GM21717 (cell line): ENCODE results near the gene CALU.

Source experiments
- ATAC-seq: cut with Tn5 transposase; IDR thresholded peaks from one replicate; pipeline ENCODE4 v1.9.1; 2021; ENCODE audit warnings: mild to moderate bottlenecking, moderate library complexity; ENCODE audit not compliant: unreplicated experiment

CALU gene

DNA sequence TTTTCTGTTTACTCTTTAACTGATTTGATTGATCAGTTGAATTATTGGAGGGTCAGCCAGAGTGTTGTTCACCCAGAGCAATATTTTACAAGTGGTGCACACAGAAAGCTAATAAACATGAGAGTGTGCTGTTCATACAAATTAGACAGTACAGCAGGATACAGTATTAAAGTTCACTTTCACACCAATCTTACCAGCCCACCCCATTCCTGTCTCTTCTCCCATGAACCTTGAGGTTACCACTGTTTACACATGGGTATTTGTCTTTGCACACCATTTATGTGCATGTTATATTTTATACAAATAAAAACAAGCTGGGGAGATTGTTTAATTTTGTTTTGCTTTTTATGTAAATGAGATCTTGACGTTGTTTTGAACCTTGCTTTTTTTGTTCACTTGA, 6.5 kb downstream of the CALU start:
- no peak for ATAC-seq

DNA sequence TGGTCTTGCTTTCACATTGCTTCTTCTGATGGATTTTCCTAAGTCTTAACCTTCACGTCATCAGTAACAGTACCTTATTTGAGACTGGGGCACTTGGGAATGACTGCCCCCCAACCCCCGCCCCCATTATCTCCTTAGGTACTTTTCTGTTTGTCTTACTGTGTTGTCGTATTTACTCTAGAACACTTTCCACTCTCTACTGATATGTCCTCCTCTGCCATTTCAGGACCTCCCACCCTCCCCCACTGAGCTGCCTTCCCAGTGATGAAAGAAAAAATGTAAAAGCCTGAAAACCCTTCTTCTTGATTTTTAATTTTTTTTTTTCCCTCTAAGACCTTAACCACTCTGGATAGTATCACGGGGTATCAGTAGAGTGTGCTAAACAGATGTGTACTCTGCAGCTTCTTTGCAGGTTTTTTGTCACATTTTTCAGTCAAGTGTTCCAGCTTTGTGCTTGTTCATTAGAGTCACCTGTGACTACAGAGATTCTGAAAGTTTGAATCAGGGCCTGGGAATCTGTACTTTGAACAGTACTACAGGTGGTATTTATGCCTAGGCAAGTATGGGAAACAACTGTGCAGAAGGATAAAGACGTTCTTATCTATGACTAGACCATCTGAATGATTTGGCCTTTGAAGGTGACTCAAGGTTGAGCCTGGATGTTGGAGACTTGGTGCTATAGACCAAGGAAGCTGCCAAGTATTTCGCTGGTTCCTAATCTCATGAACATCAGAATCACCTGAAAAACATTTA, 8.3 kb downstream of the CALU start:
- no peak for ATAC-seq

DNA sequence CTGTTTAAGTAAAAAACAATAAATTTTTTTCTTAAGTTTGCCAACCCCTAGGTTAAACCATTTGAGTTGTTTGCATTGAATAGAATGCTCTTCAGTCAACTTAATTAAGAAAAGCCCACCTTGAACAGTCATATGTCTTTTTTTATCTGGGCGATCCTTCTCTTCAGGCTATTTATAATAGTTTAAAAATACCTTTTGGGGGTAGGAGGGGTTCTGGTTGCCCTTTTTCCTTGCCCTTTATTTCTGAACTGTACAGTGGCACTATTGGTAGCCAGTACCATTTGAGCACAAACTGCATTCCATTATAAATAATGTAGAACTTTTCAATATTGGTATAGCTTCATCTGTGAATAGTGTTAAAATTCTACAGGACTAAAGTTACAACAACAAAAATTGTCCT, 13.1 kb downstream of the CALU start:
- no peak for ATAC-seq

DNA sequence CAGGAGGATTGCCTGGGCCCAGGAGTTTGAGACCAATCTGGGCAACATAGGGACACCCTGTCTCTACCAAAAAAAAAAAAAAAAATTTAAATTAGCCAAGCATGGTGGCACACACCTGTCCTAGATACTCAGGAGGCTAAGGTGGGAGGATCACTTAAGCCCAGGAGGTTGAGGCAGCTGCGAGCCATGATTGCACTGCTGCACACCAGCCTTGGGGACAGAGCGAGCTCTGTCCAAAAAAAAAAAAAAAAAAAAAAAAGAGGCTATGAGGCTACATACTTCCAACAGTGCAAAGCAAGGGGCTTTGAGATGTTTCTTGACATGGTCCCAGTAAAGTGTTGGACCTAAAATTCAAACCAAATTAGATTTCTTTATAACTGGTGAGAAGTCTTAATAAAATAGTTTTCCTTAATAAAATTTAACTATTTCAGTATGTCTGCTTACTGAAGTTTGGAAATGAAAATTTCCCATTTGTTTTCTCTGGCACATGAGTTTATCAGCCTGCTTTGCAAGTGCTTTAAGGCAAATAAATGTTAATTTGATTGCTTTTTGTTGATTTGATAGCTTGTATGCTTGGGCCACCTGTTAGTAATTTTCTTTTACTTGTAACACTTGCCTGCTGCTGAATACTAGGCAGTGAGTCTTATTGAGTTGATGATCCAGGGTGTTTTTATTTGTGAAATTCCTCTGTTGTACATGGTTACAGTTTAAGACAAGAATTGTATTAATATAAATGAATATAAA, 16.1 kb downstream of the CALU start:
- no peak for ATAC-seq

DNA sequence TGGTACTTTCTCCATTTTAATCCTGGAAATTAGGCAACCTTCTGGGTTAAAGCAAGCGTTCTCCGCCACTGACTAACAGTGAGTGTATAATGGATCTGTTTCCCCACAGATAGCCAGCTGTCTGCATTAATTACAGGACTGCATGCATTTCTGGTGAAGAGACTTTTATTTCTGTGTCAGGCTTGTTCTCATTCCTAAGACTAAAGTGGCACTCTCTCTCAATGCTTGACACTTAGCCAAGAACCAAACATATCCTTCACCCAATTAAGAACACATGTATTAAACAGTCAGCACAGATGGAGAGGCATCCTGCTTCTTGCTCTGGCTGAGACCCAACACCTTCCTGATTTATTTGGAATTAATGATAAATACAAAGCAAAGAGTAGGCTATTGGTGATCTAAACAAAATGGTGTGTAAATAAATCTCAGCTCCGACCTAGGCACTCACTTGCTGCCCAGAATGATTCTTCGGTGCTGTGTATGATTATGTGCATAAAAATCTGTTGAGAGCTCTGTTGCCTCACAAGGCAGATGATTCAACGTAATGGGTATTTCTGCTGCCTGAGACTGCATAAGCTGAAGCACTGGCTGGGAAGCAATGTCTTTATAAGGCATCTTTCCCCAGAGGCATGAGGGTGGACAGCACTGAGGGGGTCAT, 16.8 kb downstream of the CALU start:
- ATAC-seq: no peak

DNA sequence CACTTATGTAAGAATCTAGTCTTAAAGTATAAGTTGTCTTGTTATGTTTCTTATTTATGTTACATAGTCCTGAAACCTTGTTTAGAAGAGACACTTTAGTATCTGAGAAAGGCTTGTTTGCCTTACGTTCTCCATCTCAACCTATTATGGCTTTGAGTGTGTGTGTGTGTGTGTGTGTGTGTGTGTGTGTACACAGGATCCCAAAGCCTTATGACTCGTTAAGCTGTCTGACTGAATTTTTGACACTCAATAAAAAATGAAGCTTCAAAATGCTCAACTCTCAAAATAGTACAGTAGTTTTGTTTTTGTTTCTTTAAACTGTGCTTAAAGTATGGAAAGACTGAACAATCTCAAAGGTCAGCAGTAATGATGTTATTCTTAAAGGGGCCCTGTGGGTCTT, 18.0 kb downstream of the CALU start:
- no peak for ATAC-seq

DNA sequence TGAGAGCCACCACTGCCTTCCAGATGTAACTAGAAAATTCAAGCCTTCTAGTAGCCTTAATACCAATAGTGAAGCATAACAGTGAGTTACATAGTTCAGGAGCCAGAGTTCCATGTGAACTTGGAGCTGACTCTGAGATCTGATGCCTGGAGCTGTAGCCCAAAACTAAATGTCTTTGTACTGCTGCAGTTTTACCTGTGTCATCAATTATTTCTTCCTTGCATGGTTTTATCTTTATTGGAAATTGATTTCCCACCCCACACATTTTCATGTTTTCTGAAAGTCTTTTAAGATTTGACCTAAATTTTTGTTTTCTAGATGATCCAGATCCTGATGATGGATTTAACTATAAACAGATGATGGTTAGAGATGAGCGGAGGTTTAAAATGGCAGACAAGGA, 19.4 kb downstream of the CALU start:
- ATAC-seq: no peak

DNA sequence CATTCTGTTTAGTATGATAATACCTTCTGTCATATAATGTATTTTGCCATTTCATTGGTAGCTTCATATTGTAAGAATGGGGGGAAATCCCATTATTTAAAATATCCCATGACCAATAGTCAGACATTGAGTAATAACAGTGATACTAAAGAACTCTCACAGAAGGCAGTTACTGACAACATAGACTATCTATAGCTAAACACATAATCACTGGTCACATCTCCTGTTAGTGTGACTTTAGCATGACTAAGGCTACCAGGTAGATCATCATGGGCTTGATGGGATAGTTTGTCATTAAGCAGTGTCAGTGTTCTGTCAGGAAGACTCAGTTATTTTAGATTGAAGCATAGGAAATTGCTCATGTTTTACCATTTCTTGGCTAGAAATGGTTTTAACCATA, 20.1 kb downstream of the CALU start:
- ATAC-seq: no peak

DNA sequence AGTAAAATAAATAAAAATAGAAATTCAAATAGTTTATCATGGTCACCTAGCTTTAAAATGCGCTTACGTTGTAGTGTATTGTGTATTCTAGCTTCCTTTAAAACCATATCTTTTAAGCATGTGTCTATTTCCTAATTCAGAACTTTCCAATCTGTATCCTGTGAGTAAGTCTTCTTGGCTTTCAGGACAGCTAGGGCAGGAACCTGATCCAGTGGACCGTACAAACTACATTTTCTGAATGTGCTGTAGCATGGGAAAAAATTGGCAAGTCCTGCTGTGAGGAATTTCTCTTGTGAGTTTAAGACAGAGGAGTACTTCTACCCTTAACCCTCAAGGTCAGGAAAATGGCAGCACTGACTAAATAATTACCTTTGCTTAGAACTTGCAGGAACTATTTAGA, 24.4 kb downstream of the CALU start:
- ATAC-seq: no peak

DNA sequence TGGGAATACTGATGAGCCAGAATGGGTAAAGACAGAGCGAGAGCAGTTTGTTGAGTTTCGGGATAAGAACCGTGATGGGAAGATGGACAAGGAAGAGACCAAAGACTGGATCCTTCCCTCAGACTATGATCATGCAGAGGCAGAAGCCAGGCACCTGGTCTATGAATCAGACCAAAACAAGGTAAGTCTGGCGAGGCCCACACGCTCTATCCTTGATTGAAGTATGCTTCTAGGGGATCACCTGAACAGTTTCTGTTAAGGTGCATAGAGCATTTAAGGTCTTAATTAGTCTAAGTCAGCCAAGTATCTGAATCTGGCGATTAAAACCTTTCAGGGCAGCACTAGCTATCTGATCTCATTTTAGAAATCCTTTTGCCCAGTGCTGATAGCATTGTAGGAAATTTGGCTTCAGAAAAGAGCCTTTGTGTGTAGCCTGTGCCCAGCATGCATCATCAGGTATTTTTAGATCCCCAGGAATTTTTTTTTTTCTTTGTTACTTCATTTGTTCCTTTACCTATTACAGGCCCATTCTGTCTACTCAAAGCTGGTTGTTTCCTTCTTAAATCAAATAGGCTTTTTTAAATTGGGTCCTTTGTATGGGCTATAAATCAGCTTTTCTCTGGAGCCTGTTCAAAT, 28.4 kb downstream of the CALU start:
- no peak for ATAC-seq

DNA sequence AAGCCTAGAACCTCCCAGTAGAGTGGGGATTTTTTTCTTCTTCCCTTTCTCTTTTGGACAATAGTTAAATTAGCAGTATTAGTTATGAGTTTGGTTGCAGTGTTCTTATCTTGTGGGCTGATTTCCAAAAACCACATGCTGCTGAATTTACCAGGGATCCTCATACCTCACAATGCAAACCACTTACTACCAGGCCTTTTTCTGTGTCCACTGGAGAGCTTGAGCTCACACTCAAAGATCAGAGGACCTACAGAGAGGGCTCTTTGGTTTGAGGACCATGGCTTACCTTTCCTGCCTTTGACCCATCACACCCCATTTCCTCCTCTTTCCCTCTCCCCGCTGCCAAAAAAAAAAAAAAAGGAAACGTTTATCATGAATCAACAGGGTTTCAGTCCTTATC, 31.1 kb downstream of the CALU start:
- ATAC-seq: no peak

DNA sequence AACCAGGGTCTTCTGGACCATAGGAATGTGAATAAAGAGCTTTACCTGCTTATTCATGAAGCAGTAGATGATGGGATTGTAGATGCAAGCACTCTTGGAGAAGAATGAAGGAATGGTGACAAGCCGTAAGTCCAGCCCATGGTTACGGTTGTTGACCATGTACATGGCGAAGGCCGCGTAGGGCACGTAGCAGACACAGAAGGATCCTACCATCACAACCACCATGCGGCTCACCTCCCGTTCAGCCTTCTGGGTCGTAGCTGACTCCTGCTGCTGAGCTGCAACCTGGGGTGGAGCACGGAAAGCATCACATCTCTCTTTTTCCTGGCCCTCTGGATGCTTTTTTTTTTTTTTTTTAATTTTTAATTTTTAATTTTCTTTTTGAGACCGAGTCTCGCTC, 34.4 kb downstream of the CALU start:
- ATAC-seq: no peak

DNA sequence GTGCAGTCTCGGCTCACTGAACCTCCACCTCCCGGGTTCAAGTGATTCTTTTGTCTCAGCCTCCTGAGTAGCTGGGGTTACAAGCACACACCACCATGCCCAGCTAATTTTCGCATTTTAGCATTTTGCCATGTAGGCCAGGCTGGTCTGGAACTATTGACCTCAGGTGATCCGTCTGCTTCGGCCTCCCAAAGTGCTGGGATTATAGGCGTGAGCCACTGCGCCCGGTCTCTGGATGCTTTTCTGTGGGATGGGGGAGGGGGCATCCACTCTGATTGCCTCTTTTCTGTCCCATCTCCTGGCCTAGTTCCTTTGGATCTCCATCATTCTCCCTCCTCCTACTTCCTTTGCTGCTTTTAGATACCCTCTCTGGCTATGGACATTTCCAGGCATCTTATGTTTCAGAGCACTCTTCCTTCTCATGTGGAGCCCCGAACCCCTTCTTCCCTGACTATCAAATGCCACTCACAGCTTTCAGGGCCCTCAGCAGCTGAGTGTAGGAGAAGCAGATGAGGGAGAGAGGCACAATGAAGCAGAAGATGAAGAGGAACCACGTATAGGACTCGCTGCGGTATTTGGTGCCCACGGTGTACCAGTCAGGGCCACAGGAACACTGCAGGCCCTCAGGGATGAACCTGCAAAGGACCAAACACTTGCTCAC, 35.0 kb downstream of the CALU start:
- no peak for ATAC-seq

DNA sequence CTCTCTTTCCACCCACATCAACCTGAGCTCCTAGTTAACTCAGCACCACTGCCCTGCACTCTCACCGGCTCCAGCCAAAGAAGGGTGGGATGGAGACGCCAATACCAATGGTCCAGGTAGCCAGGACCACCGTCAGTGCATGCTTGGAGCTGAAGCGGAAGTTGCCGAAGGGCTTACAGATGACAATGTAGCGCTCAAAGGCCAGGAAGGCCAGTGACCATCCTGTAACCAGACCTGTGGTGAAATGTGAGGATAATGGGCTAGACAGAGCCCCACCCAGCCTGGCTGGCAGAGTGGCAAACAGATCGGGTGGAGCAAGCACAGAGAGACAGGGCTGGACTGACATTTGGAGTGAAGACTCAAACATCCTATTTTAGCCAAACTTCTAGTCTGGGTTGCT, 35.8 kb downstream of the CALU start:
- no peak for ATAC-seq

DNA sequence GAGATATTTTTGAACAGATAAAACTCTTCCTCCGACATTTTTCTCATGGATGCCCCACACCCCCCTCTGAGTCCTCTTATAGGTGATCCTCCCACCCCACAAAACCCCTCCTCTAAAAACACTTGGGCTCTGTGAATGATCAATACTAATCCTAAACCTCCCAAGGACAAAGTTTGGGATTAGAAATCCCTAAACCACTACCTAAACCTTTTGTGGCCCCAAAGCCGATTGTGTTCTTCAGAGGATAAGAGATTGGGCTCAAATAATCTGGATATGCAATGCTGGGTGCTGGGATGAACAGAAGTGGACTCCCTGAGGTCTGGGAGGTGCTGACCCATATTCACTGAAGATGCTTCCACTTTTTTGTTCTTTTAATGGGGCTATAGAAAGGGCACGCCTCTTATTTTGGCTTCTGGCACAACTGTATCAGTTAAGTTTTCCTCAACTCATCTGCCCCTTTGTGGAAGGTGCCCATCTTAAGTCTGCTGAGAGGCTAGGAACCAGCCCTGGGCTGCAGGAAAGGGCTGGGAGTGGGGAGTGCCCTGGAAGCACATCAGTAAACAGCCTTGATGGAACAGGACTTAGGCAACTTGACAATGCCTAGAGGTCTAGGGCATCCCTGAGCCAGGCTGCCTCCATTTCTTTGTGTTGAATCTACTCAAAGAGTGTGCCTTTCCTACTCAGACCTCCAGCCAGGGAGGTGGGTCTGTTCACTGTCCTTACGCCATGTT, 36.8 kb downstream of the CALU start, which contains the start of gene OPN1SW:
Gene OPN1SW (minus strand): TSS at position 51 of the 731 bp plus-strand sequence. CDS start 13 bp downstream, at position 38.
- ATAC-seq: no peak

DNA sequence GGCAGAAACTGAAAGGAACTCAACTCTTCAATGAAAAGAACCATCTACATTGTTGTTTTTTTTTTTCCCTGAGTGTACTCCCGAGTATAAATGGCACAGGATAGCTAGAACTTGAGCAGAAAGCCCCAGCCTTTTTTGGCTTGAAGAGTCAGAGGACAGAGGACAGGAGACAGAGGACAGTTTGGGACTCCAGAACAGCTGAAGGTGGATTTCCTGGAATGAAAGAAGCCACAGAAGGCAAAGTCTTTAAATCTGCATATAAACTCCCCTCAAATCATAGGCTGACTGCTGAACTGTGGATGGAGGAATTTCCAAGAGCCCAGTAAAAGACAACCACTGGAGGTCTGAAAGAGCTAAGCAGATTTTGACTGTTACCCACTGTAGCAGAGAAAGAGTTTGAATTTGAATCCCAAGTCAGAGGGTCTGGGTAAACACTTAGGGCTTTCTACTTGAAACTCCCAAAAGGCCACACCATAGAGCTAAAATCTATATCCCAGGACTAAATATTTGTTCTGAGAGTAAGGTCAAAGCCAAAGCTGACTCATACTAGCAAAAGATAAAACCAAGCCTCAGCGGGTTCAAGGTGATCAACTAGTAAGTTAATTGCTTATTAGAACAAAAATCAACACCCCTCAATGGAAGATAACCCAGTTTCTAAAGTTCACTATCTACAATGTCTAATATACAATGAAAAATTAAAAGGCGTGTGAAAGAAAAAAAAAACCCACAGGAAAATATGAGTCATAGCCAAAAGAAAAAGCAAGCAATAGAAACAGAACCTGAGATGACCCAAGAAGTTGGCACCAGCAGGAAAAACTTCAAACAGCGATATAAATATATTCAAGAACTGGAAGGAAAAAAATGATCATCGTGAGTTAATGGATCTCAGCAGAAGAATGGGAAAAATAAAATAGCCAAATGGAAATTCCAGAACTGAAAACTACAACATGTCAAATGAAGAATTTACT, 38.3 kb downstream of the CALU start:
- no peak for ATAC-seq

DNA sequence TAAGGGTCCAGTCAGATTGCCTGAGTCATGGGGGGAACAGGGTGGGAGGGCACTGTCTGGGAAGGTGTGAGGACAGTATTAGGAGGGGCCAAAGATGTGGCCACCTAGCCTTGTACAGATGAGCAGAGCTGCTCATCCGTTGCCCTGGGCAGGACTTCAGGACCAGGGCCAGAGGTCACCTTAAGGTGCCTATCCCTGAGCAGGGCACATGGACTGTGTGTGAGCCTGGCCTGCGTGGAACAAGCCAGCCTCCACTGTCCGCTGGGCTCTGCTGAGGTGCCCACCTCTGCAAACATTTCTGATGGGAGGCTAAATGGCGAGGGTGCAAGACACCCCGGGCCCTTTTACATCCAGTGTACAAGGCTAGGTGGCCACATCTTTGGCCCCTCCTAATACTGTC, 39.8 kb downstream of the CALU start:
- no peak for ATAC-seq

DNA sequence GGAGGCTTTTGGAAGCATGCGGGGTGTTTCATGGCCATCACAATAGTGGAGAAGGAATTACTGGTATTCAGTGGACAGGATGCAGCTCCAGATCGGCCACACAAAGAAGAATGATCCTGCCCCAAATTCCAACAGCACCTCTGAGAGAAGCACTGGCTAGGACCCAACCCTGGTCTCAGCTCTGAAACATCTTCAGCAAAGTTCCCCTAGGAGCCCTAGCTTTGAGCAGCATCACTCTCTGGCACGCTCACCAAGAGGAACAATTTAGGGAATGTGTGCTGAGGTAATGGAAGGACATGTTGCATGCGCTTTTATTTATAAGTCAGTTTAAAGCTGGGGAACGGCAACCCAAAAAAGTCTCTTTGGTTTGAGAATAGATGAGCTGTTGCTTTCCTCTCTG, 42.0 kb downstream of the CALU start:
- no peak for ATAC-seq

DNA sequence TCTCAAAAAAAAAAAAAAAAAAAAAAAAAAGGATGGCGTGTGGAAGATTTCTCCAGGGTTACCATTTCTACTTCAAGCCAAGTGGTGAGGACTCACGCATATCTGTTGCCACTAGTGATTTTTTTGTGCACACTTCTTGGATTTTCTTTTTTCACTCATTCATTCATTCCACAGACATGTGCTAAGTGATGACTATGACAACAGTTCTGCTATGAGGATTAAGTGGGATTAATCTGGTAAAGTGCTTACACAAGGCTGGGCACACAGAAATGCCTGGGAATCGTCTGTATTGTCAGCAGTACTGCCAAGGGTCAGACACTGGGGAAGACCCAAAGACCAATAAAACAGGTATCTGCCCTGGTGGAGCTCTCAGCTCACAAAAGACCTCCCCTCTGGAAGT, 42.7 kb downstream of the CALU start:
- ATAC-seq: no peak
